H1 (cell line): ENCODE data around the gene HSF4. TPM values are rescaled to one million over a fixed set of nuclear protein-coding genes. Genes with fewer than 3 reads are reported as not detected.
A peak's percentile ranks its signal among the peaks of the same experiment; 100 is the strongest.

Experiments
- CTCF ChIA-PET: fragments of 300-600 bp; sonication (Branson Sonifier 250); formaldehyde crosslinking; loops from one replicate; lab custom pipeline; 2021; ENCODE audit not compliant: partially characterized antibody; lab: Charles Lee
- POLR2A ChIA-PET: fragments of 300-600 bp; sonication (Branson Sonifier 250); formaldehyde crosslinking; loops from one replicate; lab custom pipeline; 2021; ENCODE audit warnings: inconsistent platforms; ENCODE audit not compliant: partially characterized antibody; lab: Charles Lee
- DNase-seq, 2 experiments: peaks; one replicate each; pipeline versions ENCODE4 v3.0.0 to v3.0.0-alpha.2; 2010 to 2022; ENCODE audit warnings: low spot score in 2 of 2, low read depth in 1 of 2, mixed read lengths in 1 of 2
- FAIRE-seq: peaks from 2 replicates; lab custom pipeline; 2011; peaks lifted over from hg19 to GRCh38; lab: Jason Lieb, UNC
- H2AFZ ChIP-seq: 2 replicates; pipeline ENCODE4 v1.8.1; 2012; ENCODE audit warnings: low read length, inconsistent platforms
- H2AK5ac ChIP-seq: 2 replicates; pipeline ENCODE4 v1.6.1; 2013; ENCODE audit warnings: low read depth, low read length
- H2BK120ac ChIP-seq: replicated peaks from 2 replicates; pipeline ENCODE3; 2013; ENCODE audit warnings: low read depth, low read length, inconsistent platforms
- H2BK12ac ChIP-seq: 2 replicates; pipeline ENCODE4 v1.6.1; 2013; ENCODE audit warnings: low read depth, low read length
- H2BK15ac ChIP-seq: 2 replicates; pipeline ENCODE4 v1.6.1; 2013; ENCODE audit warnings: low read length
- H2BK20ac ChIP-seq: 2 replicates; pipeline ENCODE4 v1.6.1; 2013; ENCODE audit warnings: low read length
- H2BK5ac ChIP-seq: 2 replicates; pipeline ENCODE4 v1.6.1; 2013; ENCODE audit warnings: low read depth, low read length
- H3K14ac ChIP-seq: 2 replicates; pipeline ENCODE4 v1.6.1; 2013; ENCODE audit warnings: inconsistent platforms; ENCODE audit not compliant: insufficient read length
- H3K18ac ChIP-seq: 2 replicates; pipeline ENCODE4 v1.6.1; 2013; ENCODE audit warnings: low read length; ENCODE audit errors: extremely low read depth
- H3K23ac ChIP-seq: 2 replicates; pipeline ENCODE4 v1.6.1; 2013; ENCODE audit warnings: inconsistent platforms; ENCODE audit not compliant: insufficient read length
- H3K23me2 ChIP-seq: 2 replicates; pipeline ENCODE4 v1.6.1; 2013; ENCODE audit warnings: low read depth, low read length
- H3K27ac ChIP-seq: 2 replicates; pipeline ENCODE4 v1.6.1; 2011; ENCODE audit warnings: low read depth, low read length, inconsistent platforms
- H3K27me3 ChIP-seq, 4 experiments: replicated peaks in 1 of 4; 1 replicate in 1 of 4; 2 replicates in 3 of 4; pipeline versions ENCODE4 v1.6.1 to v1.8.1; 2011 to 2013; ENCODE audit warnings: low read length in 3 of 4, mild to moderate bottlenecking in 3 of 4, inconsistent platforms in 2 of 4, mixed read lengths in 2 of 4, moderate library complexity in 1 of 4; ENCODE audit not compliant: control insufficient read depth in 3 of 4, insufficient read depth in 3 of 4; ENCODE audit errors: extremely low read depth in 1 of 4
- H3K36me3 ChIP-seq, 4 experiments: 2 replicates each; pipeline versions ENCODE4 v1.6.1 to v1.8.1; 2011 to 2013; ENCODE audit warnings: mild to moderate bottlenecking in 4 of 4, low read length in 3 of 4, moderate library complexity in 2 of 4, control low read depth in 1 of 4, inconsistent platforms in 1 of 4; ENCODE audit not compliant: insufficient read depth in 4 of 4, control insufficient read depth in 2 of 4
- H3K4ac ChIP-seq: replicated peaks from 2 replicates; pipeline ENCODE3; 2013; ENCODE audit warnings: low read length, low read depth, mixed read lengths, inconsistent platforms; ENCODE audit not compliant: insufficient read length
- H3K4me1 ChIP-seq, 4 experiments: replicated peaks in 1 of 4; 1 replicate in 1 of 4; 2 replicates in 3 of 4; pipeline versions ENCODE4 v1.6.1 to v1.8.1; 2011 to 2013; ENCODE audit warnings: low read length in 3 of 4, inconsistent platforms in 2 of 4, mixed read lengths in 1 of 4; ENCODE audit not compliant: insufficient read depth in 4 of 4, control insufficient read depth in 3 of 4
- H3K4me2 ChIP-seq, 2 experiments: 2 replicates each; pipeline versions ENCODE4 v1.6.1 to v1.8.1; 2011 to 2013; ENCODE audit warnings: low read depth in 2 of 2, low read length in 2 of 2, control low read depth in 1 of 2, inconsistent platforms in 1 of 2, mild to moderate bottlenecking in 1 of 2; ENCODE audit not compliant: insufficient read depth in 1 of 2
- H3K4me3 ChIP-seq, 4 experiments: fragments of 200-600, 300-600 bp in 1 of 4; sonication (generic), shearing (Covaris generic), sonication (Bioruptor Twin) in 1 of 4; 2 replicates each; pipeline versions ENCODE4 v1.5.1 to v1.8.1; 2011 to 2016; ENCODE audit warnings: low read length in 4 of 4, low read depth in 3 of 4, control low read depth in 2 of 4, inconsistent platforms in 2 of 4, mild to moderate bottlenecking in 2 of 4, mixed read lengths in 1 of 4, moderate library complexity in 1 of 4; ENCODE audit not compliant: insufficient read depth in 2 of 4; ENCODE audit errors: extremely low read depth in 1 of 4
- H3K56ac ChIP-seq: replicated peaks from 2 replicates; pipeline ENCODE3; 2013; ENCODE audit warnings: low read depth, mild to moderate bottlenecking, mixed read lengths, low read length, inconsistent platforms; ENCODE audit not compliant: insufficient read length
- H3K79me1 ChIP-seq: 2 replicates; pipeline ENCODE4 v1.6.1; 2013; ENCODE audit warnings: low read depth, low read length, control low read depth
- H3K79me2 ChIP-seq, 2 experiments: 2 replicates each; pipeline versions ENCODE4 v1.6.1 to v1.8.1; 2012 to 2013; ENCODE audit warnings: low read length in 2 of 2, mild to moderate bottlenecking in 2 of 2, inconsistent platforms in 1 of 2; ENCODE audit not compliant: insufficient read depth in 2 of 2, control insufficient read depth in 1 of 2
- H3K9ac ChIP-seq, 4 experiments: replicated peaks in 1 of 4; 1 replicate in 1 of 4; 2 replicates in 3 of 4; pipeline versions ENCODE4 v1.6.1 to v1.8.1; 2011 to 2013; ENCODE audit warnings: low read depth in 3 of 4, low read length in 3 of 4, control low read depth in 2 of 4, mild to moderate bottlenecking in 2 of 4, moderate library complexity in 2 of 4, inconsistent platforms in 1 of 4; ENCODE audit errors: extremely low read depth in 1 of 4
- H3K9me3 ChIP-seq, 2 experiments: 2 replicates each; pipeline versions ENCODE4 v1.6.1 to v1.8.1; 2012 to 2013; ENCODE audit warnings: mild to moderate bottlenecking in 2 of 2, moderate library complexity in 2 of 2, control low read depth in 1 of 2, inconsistent platforms in 1 of 2, low read depth in 1 of 2, low read length in 1 of 2, mixed read lengths in 1 of 2; ENCODE audit not compliant: insufficient read depth in 2 of 2
- H4K20me1 ChIP-seq, 2 experiments: replicated peaks in 1 of 2; 2 replicates each; pipeline versions ENCODE3 to v1.8.1; 2011 to 2013; ENCODE audit warnings: inconsistent platforms in 2 of 2, low read length in 2 of 2, mild to moderate bottlenecking in 1 of 2; ENCODE audit not compliant: insufficient read depth in 2 of 2, control insufficient read depth in 1 of 2
- H4K5ac ChIP-seq: 2 replicates; pipeline ENCODE4 v1.6.1; 2013; ENCODE audit warnings: low read length, low read depth, mixed read lengths, inconsistent platforms; ENCODE audit not compliant: insufficient read length
- H4K8ac ChIP-seq: 2 replicates; pipeline ENCODE4 v1.8.0; 2013; ENCODE audit warnings: mild to moderate bottlenecking, moderate library complexity, low read length, inconsistent platforms; ENCODE audit not compliant: insufficient read depth; ENCODE audit errors: extremely low read depth
- H4K91ac ChIP-seq: replicated peaks from 2 replicates; pipeline ENCODE3; 2013; ENCODE audit warnings: low read length, mixed read lengths, inconsistent platforms; ENCODE audit not compliant: insufficient read length
- CHD2 ChIP-seq: IDR thresholded peaks from 2 replicates; pipeline ENCODE4 v1.6.1; 2012; ENCODE audit warnings: low read length, improper control_type of control experiment
- KDM4A ChIP-seq: IDR thresholded peaks from one replicate; pipeline ENCODE4 v1.7.1; 2012; ENCODE audit warnings: low read depth, mild to moderate bottlenecking, moderate library complexity, low read length, inconsistent platforms; ENCODE audit not compliant: severe bottlenecking
- RBBP5 ChIP-seq: IDR thresholded peaks from 2 replicates; pipeline ENCODE4 v1.7.1; 2012; ENCODE audit warnings: low read depth, mild to moderate bottlenecking, inconsistent platforms, low read length, moderate library complexity, borderline replicate concordance
- WGBS, 2 experiments: shearing (Covaris generic) in 1 of 2; methylation state at CpG; one replicate each; pipeline versions ENCODE4 v1.1.6 to v1.1.7; 2013 to 2015; ENCODE audit warnings: low lambda C conversion rate in 2 of 2, mixed read lengths in 2 of 2, inconsistent platforms in 1 of 2, low coverage in 1 of 2, missing lambda C conversion rate in 1 of 2; ENCODE audit not compliant: insufficient replicate concordance in 2 of 2, insufficient coverage in 1 of 2, insufficient read length in 1 of 2; ENCODE audit errors: extremely low coverage in 1 of 2, missing lambda C conversion rate in 1 of 2; 5-methylcytosine and 5-hydroxymethylcytosine counted together
- polyA plus RNA-seq, 7 experiments: library from polyadenylated mRNA; depleted of rRNA in 3 of 7; stranded (reverse) in 5 of 7; unstranded in 2 of 7; fragments of >200 nt in 5 of 7; fragments of 200-250 nt in 2 of 7; gene quantifications; 1 replicate in 5 of 7; 2 replicates in 1 of 7; 4 replicates in 1 of 7; pipeline versions ENCODE4 v1.2.1 to v1.2.3, GENCODE V29; 2011 to 2013; ENCODE audit warnings: missing spikeins in 2 of 7, mixed read lengths in 2 of 7
- total RNA-seq: library from RNA; stranded (reverse); fragmentation: NEBNext Ultra II Directional; extraction: Animal tissue kit (Norgen Biotek cat#: 25700); gene quantifications from 2 replicates; pipeline ENCODE4 v1.2.1, GENCODE V29; 2021
- TF ChIP-seq, protein P1 (sequence below): IDR thresholded peaks from 2 replicates; pipeline ENCODE4 v1.6.1; 2012; ENCODE audit warnings: inconsistent platforms

The HSF4 gene
- total and polyA plus RNA-seq, 2 of the 8 experiments (the other 6 are each of a cell fraction or from before 2014, with no cell fraction given) = 0.14 TPM; not detected in 1

- H4K5ac ChIP-seq = peak within 1 kb of the TSS; percentile 90
- H3K79me1 ChIP-seq = peaks cover 10% of the 10 kb centered on the region
- FAIRE-seq = peak; percentile 48
- ChIA-PET CTCF (interaction anchor here (0.5 to 8.7 kb wide), 10 partner anchors 10 to 868 kb away, joined by 3 to 111 read pairs (median 4); no protein-coding TSS in a partner anchor), POLR2A (interaction anchor here (0.5 to 1.4 kb wide), 6 partner anchors 16 to 449 kb away, joined by 3 to 5 read pairs (median 4); no protein-coding TSS in a partner anchor)
- H3K23me2 ChIP-seq = peaks cover 7% of the 10 kb centered on the region
- peak within 1 kb of the TSS; percentile 71 for H4K8ac ChIP-seq
- H3K9ac ChIP-seq = peak within 1 kb of the TSS; percentile 75 to 91 (median 81)
- H2BK12ac ChIP-seq = 0 out of 2 replicates have a peak within 1 kb of the TSS, but pooled peaks have one; percentile 45
- H2AK5ac ChIP-seq = no peak within 1 kb of the TSS
- peak within 1 kb of the TSS; percentile 41 for H3K4ac ChIP-seq
- H2BK120ac ChIP-seq = no peak within 1 kb of the TSS
- peaks cover 4 to 20% of the 10 kb centered on the region in 2 experiments for H4K20me1 ChIP-seq
- no peak within 1 kb of the TSS for H3K14ac ChIP-seq
- peak within 1 kb of the TSS; percentile 47 for H3K56ac ChIP-seq
- peaks cover 8 to 17% of the 10 kb centered on the region in 2 experiments for H3K79me2 ChIP-seq
- H3K9me3 ChIP-seq = no peaks in the 10 kb centered on the region
- no peak within 1 kb of the TSS for H2BK15ac ChIP-seq
- peak within 1 kb of the TSS; percentile 75; the same call in 1 of the 2 replicates for H3K18ac ChIP-seq
- no peaks in the 10 kb centered on the region for H3K27me3 ChIP-seq
- peak within 1 kb of the TSS; percentile 66; the same call in 1 of the 2 replicates for H2BK5ac ChIP-seq
- peak within 1 kb of the TSS; percentile 93 to 94 for H3K4me2 ChIP-seq
- peaks cover 0 to 7% (median 2%) of the 10 kb centered on the region in 4 experiments; a peak in 4 of 7 replicates for H3K4me1 ChIP-seq
- H4K91ac ChIP-seq = peak within 1 kb of the TSS; percentile 61
- WGBS, 2 experiments = 1% methylated on average over 45 of the region's 54 CpGs; no CpG with 5 or more reads in 1 of the 2 experiments
- H3K23ac ChIP-seq = no peak within 1 kb of the TSS
- H3K36me3 ChIP-seq = peaks cover 14 to 35% (median 28%) of the 10 kb centered on the region in 4 experiments
- peak within 1 kb of the TSS; percentile 41 for H3K27ac ChIP-seq
- H2AFZ ChIP-seq = no peak within 1 kb of the TSS; the same call in 1 of the 2 replicates
- no peak within 1 kb of the TSS for H2BK20ac ChIP-seq
- peak in 1 of 2 experiments; percentile 88 for DNase-seq
- H3K4me3 ChIP-seq = peak within 1 kb of the TSS; percentile 96 to 99 (median 98)
- TF ChIP-seq RBBP5 (peak; percentile 9; the same call in 1 of the 2 replicates), KDM4A (peak; percentile 73), CHD2 (0 out of 2 replicates have a peak, but pooled peaks have one; percentile 34)
- TF ChIP-seq, protein P1, sequence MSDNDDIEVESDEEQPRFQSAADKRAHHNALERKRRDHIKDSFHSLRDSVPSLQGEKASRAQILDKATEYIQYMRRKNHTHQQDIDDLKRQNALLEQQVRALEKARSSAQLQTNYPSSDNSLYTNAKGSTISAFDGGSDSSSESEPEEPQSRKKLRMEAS = peak; percentile 77
Observed at GRCh38 chr16:67191995-67192681, 27.6 kb downstream of the HSF4 start, which contains the start of gene E2F4. TSS of gene E2F4 (plus strand) at chr16:67192155. CDS start at chr16:67192228, 73 bp downstream.
